Measurements from ENCODE around the gene KRTAP5-5.
"Not testable (repeated sequence)": the region's sequence is repeated elsewhere in the genome, so short reads cannot be mapped to it uniquely, and the experiment has no call there.

Gene KRTAP5-5

GRCh38 chr11:1643146-1643690 lies 13.6 kb downstream of the KRTAP5-5 start:
- DNase-seq = no peak

DNA sequence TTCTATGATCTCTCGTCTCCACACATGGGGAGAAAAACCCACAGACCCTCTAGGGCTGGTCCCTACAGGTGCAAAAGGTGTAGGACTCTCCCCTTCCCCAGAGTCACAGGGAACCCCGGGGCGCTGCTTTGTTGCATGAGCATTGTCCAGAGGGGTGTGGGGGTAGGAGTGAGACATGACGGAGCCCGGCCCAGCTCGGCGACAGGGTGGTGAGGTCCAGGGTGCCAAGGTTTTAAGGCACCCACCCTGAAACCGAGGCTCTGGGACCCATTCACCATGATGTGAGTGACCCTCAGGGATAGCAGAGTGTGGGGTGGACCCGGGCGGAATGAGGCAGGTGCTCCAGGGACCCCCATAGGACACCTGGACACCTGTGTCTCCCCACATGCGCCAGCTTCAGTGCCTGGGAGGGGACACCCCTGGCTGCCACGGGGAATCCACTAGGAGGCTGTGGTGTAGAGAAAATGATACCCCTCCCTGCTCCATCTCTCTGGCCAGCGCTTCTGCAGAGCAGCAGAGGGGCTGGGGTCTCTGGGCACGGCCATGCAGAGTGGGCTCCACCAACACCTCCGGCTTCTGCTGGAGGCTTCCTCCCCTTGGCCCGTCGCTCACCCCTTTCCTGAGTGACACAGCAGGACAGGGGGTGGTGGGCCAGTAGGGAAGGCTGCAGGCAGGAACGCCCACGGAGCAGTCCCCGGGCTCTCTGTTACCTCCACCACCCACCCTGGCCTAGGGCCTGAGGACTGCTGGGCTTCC lies 15.2 kb downstream of the KRTAP5-5 start:
- DNase-seq = no peak

- no peak for DNase-seq
These were observed 15.8 kb downstream of the KRTAP5-5 start for GRCh38 chr11:1645357-1645821.

DNA sequence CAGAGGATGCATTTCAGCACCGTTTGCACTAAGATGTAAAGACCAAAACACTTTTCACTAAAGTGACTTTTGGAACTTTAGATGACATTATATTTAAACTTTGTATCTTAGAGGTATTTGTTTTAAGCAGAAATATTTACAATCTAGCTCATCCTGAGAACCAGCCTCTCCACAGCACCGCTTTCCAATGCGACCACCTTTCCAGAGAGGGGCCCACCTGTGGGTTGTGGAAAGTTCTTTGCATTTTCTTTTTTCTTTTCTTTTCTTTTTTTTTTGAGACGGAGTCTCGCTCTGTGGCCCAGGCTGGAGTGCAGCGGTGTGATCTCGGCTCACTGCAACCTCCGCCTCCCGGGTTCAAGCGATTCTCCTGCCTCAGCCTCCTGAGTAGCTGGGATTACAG lies 17.0 kb downstream of the KRTAP5-5 start:
- DNase-seq = not testable (repeated sequence)

GRCh38 chr11:1647901-1648652 lies 18.5 kb downstream of the KRTAP5-5 start:
- DNase-seq = no peak

GRCh38 chr11:1648653-1649420 lies 19.3 kb downstream of the KRTAP5-5 start:
- DNase-seq = no peak

- DNase-seq = no peak
These were observed 20.7 kb downstream of the KRTAP5-5 start for GRCh38 chr11:1650034-1650917.

DNA sequence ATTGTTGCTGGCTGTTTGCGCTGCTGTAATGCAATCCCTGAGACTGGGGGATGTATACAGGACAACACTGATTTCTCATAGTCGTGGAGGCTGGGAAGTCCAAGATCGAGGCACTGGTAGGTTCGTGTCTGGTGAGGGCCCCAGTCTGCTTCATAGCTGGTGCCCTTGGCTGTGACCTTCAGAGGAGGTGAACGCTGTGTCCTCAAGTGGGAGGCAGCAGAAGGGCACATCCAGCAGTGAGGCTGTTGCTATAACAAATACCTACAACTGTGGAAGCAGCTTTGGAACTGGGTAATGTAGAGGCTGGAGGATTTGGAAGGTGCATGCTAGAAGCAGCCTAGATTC lies 21.3 kb downstream of the KRTAP5-5 start:
- DNase-seq = no peak

DNA sequence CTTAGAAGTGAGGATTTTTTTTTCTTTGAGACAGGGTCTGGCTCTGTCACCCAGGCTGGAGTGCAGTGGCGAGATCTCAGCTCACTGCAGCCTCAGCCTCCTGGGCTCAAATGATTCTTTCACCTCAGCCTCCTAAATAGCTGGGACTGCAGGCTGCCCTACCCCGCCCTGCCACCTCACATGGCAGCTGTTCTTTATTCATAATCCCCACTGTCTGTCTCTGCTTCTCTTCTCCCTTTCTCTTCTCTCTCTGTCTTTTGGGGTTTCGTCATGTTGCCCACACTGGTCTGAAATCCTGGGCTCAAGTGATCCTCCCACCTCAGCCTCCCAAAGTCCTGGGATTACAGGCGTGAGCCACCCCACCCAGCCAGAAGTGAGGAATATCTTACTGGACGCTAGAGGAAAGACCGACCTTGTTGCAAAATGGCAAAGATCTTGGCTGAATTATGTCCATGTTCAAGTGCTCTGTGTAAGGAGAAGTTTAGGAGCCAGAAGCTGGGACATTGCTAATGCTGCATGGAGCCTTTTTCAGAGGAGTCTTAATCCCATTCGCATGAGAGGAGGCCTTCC lies 21.9 kb downstream of the KRTAP5-5 start:
- DNase-seq = no peak

GRCh38 chr11:1652026-1652425 lies 22.5 kb downstream of the KRTAP5-5 start:
- DNase-seq = no peak

DNA sequence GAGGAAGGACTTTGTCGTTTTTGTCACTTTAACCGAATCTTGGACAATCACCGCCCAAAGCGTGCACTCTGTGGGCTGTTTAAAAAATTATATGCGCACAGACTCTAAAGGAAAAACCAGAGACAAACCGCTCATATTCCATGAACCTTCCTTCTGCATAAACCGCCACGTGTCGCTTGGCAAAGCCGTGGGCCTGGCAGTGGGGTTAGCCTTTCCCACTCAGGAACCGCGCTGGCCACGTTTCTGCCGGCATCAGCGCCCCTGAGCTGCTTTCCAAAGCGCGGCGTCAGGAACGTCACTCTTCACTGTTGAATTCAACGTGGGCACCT lies 22.8 kb downstream of the KRTAP5-5 start:
- DNase-seq = no peak

DNA sequence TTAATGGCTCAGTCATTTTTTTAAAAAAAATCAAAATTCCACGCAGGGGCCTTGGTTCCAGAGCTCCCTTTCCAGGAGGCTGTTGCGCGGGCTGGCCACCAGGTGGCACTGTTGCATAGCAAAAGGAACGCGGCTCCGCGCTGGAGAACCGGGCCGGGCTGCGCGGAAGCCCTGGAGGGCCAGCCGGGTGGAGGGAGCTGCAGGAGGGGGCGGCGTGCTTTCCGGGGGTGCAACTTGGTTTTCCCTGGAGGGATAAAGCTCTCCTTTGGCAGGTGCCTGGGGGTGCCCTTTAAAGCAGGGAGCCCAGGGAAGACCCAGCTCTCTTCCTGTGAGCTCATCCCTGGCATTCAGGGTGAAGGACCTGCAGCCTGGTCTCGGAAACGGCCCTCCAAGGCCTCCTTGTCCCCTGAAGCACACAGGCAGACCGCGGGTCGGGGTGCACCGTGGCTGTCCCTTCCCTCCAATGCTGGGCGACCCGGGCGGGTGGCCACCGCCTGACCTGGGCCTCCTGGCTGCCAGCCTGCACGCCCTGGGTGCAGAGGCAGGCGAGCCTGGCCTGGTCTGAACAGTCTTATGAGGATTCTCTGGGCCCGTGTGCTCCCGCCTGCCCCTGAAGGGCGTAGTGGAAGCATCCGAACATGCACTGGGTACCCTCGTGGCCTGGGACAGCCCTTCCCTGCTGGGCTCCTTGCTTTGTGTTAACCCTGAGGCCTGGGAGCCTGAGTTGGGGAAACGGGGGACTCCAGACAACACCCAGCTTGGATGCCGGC lies 23.4 kb downstream of the KRTAP5-5 start:
- DNase-seq = peak; percentile 71

GRCh38 chr11:1653541-1654387 lies 24.2 kb downstream of the KRTAP5-5 start:
- DNase-seq = no peak

GRCh38 chr11:1654388-1655167 lies 25.0 kb downstream of the KRTAP5-5 start:
- no peak for DNase-seq

DNA sequence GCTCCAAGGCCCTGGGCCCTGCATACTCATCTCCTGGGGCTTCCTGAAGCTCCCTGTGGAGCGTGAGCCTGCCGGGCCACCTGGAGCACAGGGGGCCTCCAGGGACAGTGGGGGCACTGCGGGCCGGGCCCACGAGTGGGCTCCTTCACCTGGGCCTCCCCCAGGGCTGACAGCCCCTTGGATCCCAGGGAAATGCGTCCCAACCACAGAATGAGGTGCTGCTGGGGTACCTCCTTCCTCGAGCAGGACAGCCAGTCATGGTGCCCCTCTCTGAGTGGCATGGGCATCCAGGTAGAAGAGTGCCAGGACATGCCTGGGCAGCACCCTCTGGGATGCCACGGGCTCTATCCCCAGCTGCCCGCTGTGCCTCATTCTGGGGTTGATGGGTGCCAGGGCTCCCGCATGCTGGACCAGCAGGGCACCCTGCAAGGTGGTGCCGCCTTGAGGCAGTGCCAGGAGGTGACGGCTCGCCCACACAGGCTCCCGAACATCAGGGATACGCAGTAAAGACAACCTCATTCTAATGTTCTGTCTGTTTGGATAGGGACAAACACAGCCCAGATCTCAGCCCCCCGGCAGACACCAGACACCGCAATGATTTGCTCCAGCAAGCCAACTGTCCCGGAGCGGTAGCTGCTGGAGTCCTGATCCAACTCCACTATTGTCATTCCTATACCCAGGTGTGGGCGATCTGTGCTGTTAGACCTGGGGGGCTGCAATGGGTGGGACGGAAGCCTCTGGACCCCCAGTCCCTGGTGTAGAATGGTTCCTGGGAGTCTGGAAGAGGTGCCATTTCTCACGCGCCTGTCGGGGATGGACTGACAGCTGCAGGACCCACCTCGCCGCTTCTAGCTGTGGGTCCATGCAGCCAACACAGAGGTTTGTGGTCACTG lies 25.8 kb downstream of the KRTAP5-5 start:
- DNase-seq = no peak

- no peak for DNase-seq
These were observed 26.5 kb downstream of the KRTAP5-5 start for GRCh38 chr11:1656061-1656441.

- DNase-seq = no peak
These were observed 27.1 kb downstream of the KRTAP5-5 start for GRCh38 chr11:1656670-1657069.

DNA sequence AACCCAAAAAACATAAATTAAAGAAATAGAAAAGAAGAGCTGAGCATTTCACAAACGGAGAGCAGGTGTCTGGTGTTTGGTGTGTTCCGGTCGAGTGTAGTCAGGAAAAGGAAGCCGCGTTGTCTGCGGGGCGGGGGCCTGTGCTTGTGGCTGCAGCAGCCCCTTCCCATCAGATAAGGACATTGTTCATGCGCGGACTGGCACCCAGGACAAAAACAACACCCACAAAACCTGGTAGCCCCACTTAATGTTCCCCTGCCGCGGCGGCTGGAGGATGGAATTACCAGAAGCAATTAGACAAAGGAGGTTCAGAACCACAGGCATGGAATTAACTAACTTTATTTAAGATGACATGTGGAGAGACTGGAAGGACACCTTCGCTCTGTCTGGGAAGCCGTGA lies 29.9 kb downstream of the KRTAP5-5 start:
- no peak for DNase-seq

Data from stimulated activated naive CD4-positive, alpha-beta T cell treated with Interleukin-2 at 50 U/mL for 16 hours (primary cell).